OCI-LY1 (cell line): ENCODE measurements around the gene CACNA1D.

Experiments
- H2AFZ ChIP-seq: fragments of 200-600 bp; sonication (generic), shearing (Covaris generic); 2 replicates; pipeline ENCODE4 v1.6.0; 2014; ENCODE audit warnings: antibody characterized with exemption, mild to moderate bottlenecking, low read length
- H3F3A ChIP-seq: fragments of 200-600 bp; sonication (generic), shearing (Covaris generic); 2 replicates; pipeline ENCODE4 v1.6.0; 2014; ENCODE audit warnings: mild to moderate bottlenecking, antibody characterized with exemption, low read length, moderate library complexity; ENCODE audit not compliant: insufficient read depth
- H3K27ac ChIP-seq: fragments of 200-600 bp; sonication (generic); 2 replicates; pipeline ENCODE4 v1.5.1; 2014; ENCODE audit warnings: low read length, mixed run types, mild to moderate bottlenecking, low read depth; ENCODE audit not compliant: poor library complexity, severe bottlenecking
- H3K27me3 ChIP-seq: fragments of 200-600 bp; sonication (generic); 2 replicates; pipeline ENCODE4 v1.6.0; 2014; ENCODE audit warnings: antibody characterized with exemption, mild to moderate bottlenecking, low read length, moderate library complexity; ENCODE audit not compliant: insufficient read depth
- H3K36me3 ChIP-seq: fragments of 200-600 bp; sonication (generic); 2 replicates; pipeline ENCODE4 v1.6.1; 2014; ENCODE audit warnings: mild to moderate bottlenecking, antibody characterized with exemption, low read length, moderate library complexity, mixed read lengths; ENCODE audit not compliant: insufficient read depth
- H3K4me1 ChIP-seq: fragments of 200-600 bp; sonication (generic); 2 replicates; pipeline ENCODE4 v1.5.1; 2014; ENCODE audit warnings: mild to moderate bottlenecking, low read length, moderate library complexity; ENCODE audit not compliant: insufficient read depth, severe bottlenecking
- H3K4me2 ChIP-seq: fragments of 200-600 bp; sonication (generic), shearing (Covaris generic); 2 replicates; pipeline ENCODE4 v1.6.1; 2014; ENCODE audit warnings: low read length
- H3K4me3 ChIP-seq: fragments of 200-600 bp; sonication (generic); 2 replicates; pipeline ENCODE4 v1.5.1; 2014; ENCODE audit warnings: low read length, low read depth, mild to moderate bottlenecking, mixed read lengths; ENCODE audit not compliant: poor library complexity, severe bottlenecking
- H3K79me2 ChIP-seq: fragments of 200-600 bp; shearing (Covaris generic); 2 replicates; pipeline ENCODE4 v1.6.1; 2016; ENCODE audit warnings: mixed run types, low read length, mixed read lengths; ENCODE audit not compliant: insufficient read depth
- H3K9ac ChIP-seq: fragments of 200-600 bp; sonication (generic), shearing (Covaris generic); 2 replicates; pipeline ENCODE4 v1.6.1; 2014; ENCODE audit warnings: mild to moderate bottlenecking, low read length, mixed read lengths
- H3K9me2 ChIP-seq: fragments of 200-600 bp; sonication (generic), shearing (Covaris generic); 2 replicates; pipeline ENCODE4 v1.6.1; 2014; ENCODE audit warnings: low read depth, mild to moderate bottlenecking, low read length, mixed read lengths
- H3K9me3 ChIP-seq: fragments of 200-600 bp; shearing (Covaris generic); 2 replicates; pipeline ENCODE4 v1.6.1; 2014; ENCODE audit warnings: low read length, mixed read lengths
- H4K20me1 ChIP-seq: fragments of 200-600 bp; sonication (generic), shearing (Covaris generic); 2 replicates; pipeline ENCODE4 v1.6.0; 2016; ENCODE audit warnings: mild to moderate bottlenecking, low read length; ENCODE audit not compliant: insufficient read depth
- EZH2 ChIP-seq: fragments of 200-600 bp; sonication (generic), shearing (Covaris generic); IDR thresholded peaks from 2 replicates; pipeline ENCODE4 v1.8.0; 2017; ENCODE audit warnings: borderline replicate concordance, mixed run types, mild to moderate bottlenecking, antibody characterized with exemption, low read length, moderate library complexity, mixed read lengths
- TF ChIP-seq, protein P1 (sequence below): fragments of 200-600 bp; sonication (generic), shearing (Covaris generic); IDR thresholded peaks from 2 replicates; pipeline ENCODE4 v1.5.1; 2017; ENCODE audit warnings: mild to moderate bottlenecking, antibody characterized with exemption, low read length, moderate library complexity, mixed read lengths

Gene CACNA1D

DNA sequence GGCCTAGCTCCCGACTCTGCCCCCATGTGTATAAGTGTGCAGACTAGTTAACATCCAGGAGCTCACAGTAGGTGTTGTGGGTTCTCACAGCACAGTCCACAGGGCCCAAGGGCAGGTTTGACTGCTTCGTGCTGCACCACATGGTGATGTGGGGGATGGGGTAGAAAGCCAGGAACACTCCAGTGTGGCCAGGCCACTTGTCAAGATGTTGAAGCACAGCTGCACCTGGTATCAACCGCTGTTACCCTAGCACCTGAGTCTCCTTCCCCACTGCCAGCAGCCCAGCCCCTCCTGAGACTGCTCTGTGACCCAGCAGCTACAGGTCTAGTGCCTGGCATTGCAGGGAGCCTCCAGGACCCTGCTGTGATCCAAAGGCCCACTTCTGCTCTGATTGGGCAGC lies 298.5 kb downstream of the CACNA1D start:
- H3F3A ChIP-seq, result no peaks in the 10 kb centered on the region
- H3K9me3 ChIP-seq, result no peaks in the 10 kb centered on the region
- no peak overlapping the region for H3K4me3 ChIP-seq
- no peak overlapping the region for H3K27ac ChIP-seq
- H3K4me1 ChIP-seq, result no peaks in the 10 kb centered on the region
- no peaks in the 10 kb centered on the region for H3K36me3 ChIP-seq
- H2AFZ ChIP-seq, result no peak overlapping the region
- no peaks in the 10 kb centered on the region for H3K79me2 ChIP-seq
- TF ChIP-seq, protein P1, sequence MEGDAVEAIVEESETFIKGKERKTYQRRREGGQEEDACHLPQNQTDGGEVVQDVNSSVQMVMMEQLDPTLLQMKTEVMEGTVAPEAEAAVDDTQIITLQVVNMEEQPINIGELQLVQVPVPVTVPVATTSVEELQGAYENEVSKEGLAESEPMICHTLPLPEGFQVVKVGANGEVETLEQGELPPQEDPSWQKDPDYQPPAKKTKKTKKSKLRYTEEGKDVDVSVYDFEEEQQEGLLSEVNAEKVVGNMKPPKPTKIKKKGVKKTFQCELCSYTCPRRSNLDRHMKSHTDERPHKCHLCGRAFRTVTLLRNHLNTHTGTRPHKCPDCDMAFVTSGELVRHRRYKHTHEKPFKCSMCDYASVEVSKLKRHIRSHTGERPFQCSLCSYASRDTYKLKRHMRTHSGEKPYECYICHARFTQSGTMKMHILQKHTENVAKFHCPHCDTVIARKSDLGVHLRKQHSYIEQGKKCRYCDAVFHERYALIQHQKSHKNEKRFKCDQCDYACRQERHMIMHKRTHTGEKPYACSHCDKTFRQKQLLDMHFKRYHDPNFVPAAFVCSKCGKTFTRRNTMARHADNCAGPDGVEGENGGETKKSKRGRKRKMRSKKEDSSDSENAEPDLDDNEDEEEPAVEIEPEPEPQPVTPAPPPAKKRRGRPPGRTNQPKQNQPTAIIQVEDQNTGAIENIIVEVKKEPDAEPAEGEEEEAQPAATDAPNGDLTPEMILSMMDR, result no peak
- no peak for TF ChIP-seq EZH2
- no peak overlapping the region for H3K9ac ChIP-seq
- H3K4me2 ChIP-seq, result no peak overlapping the region
- no peaks in the 10 kb centered on the region for H3K27me3 ChIP-seq
- H3K9me2 ChIP-seq, result no peaks in the 10 kb centered on the region
- no peaks in the 10 kb centered on the region for H4K20me1 ChIP-seq

DNA sequence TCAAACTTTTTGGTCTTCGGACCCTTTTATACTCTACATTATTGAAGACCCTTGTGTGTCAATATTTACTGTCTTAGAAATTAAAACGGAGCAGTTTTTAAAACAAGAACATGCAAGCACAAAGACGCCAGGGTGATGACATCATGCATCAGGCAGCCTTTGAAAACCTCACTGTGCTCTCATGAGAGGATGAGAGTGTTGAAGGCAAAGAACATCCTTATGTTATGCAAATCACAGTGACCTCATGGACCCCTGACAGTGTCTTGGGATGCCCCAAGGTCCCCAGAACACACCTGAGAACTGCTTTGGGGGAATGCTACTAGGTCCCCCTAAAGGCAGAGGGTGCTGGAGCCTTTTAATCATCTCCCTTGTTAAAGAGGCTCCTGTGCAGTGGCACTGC lies 300.2 kb downstream of the CACNA1D start:
- Histone ChIP-seq H3F3A (no peaks in the 10 kb centered on the region), H3K4me2 (no peak overlapping the region), H3K4me3 (no peak overlapping the region), H3K9me2 (no peaks in the 10 kb centered on the region), H3K79me2 (no peaks in the 10 kb centered on the region), H3K9me3 (no peaks in the 10 kb centered on the region), H3K4me1 (no peaks in the 10 kb centered on the region), H3K9ac (no peak overlapping the region), H3K27me3 (no peaks in the 10 kb centered on the region), H3K36me3 (no peaks in the 10 kb centered on the region), H3K27ac (no peak overlapping the region), H4K20me1 (no peaks in the 10 kb centered on the region), H2AFZ (no peak overlapping the region)
- TF ChIP-seq, protein P1, result no peak
- no peak for TF ChIP-seq EZH2

DNA sequence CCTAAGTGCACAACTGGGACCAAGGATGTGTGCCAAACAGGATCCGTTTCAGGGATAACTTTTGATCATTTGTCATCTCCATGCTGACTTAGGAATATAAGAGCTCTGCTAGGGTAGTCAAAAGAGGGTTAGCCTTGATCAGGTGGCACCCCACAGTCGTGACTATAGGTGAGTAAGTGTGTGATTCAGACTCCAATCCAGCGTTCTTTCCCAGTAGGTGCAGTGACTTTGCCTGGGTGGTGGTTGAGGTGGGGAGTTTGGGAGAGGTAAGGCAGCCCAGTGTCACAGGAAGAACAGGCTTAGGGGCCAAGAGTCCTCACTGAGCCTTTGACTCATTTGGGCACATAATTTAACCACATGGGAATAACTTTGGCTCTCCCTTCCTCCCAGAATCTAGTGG lies 300.8 kb downstream of the CACNA1D start:
- no peaks in the 10 kb centered on the region for H3K9me3 ChIP-seq
- no peak overlapping the region for H3K4me3 ChIP-seq
- H3K36me3 ChIP-seq, result no peaks in the 10 kb centered on the region
- no peak overlapping the region for H3K27ac ChIP-seq
- no peak overlapping the region for H3K9ac ChIP-seq
- H3K79me2 ChIP-seq, result no peaks in the 10 kb centered on the region
- TF ChIP-seq EZH2, result no peak
- TF ChIP-seq, protein P1, result no peak
- no peak overlapping the region for H3K4me2 ChIP-seq
- H2AFZ ChIP-seq, result no peak overlapping the region
- H3F3A ChIP-seq, result no peaks in the 10 kb centered on the region
- no peaks in the 10 kb centered on the region for H4K20me1 ChIP-seq
- H3K27me3 ChIP-seq, result no peaks in the 10 kb centered on the region
- H3K4me1 ChIP-seq, result no peaks in the 10 kb centered on the region
- no peaks in the 10 kb centered on the region for H3K9me2 ChIP-seq
